Kidney epithelial cell (primary cell): ENCODE data around the gene PDK4. TPM values are rescaled to one million over a fixed set of nuclear protein-coding genes. Genes with fewer than 3 reads are reported as not detected.

ENCODE experiments used
- DNase-seq: peaks from one replicate; pipeline ENCODE4 v3.0.0-alpha.2; 2010; ENCODE audit warnings: low read depth
- H3K27me3 ChIP-seq: 2 replicates; pipeline ENCODE4 v1.6.0; 2011; ENCODE audit warnings: low read length; ENCODE audit not compliant: control insufficient read depth, insufficient read depth
- H3K36me3 ChIP-seq: 2 replicates; pipeline ENCODE4 v1.5.1; 2011; ENCODE audit warnings: low read length; ENCODE audit not compliant: control insufficient read depth, insufficient read depth
- H3K4me3 ChIP-seq: 2 replicates; pipeline ENCODE4 v1.5.1; 2011; ENCODE audit warnings: low read depth, mild to moderate bottlenecking, control low read depth, low read length
- CTCF ChIP-seq: IDR thresholded peaks from 2 replicates; pipeline ENCODE4 v1.5.1; 2011; ENCODE audit warnings: mild to moderate bottlenecking, moderate library complexity, low read length, control low read depth, inconsistent platforms; ENCODE audit not compliant: insufficient read depth, poor library complexity, severe bottlenecking
- total RNA-seq: library from RNA; depleted of rRNA; stranded (reverse); fragments of >200 nt; gene quantifications from 2 replicates; pipeline ENCODE4 v1.2.3, GENCODE V29; 2015

The PDK4 gene
- 0.42 and 0.48 TPM in 2 replicates for total RNA-seq

DNA sequence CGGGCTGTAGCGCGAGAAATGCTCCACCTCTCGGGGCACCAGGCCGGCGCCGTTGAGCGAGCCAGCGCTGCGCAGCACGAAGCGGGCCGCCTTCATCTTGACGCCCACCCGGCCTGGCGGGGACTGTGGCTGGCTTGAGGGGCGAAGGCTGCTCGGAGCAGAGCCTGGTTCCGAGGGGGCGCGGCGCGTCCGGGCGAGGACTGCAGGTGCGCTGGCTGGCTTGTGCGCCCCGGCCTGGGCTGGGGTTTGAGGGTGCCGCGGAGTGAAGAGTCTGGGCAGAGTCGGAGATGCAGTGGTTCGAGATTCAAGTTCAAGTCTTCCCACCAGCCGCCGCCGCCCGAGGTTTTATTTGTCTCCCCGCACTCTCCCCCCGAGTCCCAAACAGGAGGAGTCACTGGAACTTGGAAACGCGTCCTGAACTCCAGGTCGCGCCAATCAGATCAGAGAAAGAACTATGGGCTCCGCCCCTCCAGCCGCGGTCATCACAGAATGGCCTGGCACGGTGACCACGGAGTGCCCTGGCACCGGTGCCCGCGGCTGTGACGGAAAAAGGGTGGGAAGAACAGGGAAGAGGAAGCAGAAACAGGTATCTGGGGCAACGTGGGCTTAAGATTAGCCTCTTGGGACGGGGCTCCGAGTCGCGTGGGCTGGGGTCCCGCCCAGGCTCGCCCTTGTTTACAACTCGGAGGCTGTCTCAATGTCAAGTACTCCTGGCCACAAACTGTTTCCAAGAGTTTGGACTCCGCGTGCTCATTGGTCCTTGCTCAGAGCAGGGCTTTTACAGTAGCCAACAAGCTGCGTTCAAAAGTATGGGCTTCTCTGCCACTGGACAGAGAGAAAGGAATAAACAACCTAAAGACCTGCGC, at the start of gene PDK4:
PDK4 (minus strand) TSS at position 319 of the 866 bp plus-strand sequence; CDS start at position 96, 223 bp downstream.
- Histone ChIP-seq H3K36me3 (no peaks in the 10 kb centered on the region), H3K27me3 (no peaks in the 10 kb centered on the region), H3K4me3 (peak within 1 kb of the TSS; percentile 47)
- no peak for DNase-seq
- no peak for TF ChIP-seq CTCF

DNA sequence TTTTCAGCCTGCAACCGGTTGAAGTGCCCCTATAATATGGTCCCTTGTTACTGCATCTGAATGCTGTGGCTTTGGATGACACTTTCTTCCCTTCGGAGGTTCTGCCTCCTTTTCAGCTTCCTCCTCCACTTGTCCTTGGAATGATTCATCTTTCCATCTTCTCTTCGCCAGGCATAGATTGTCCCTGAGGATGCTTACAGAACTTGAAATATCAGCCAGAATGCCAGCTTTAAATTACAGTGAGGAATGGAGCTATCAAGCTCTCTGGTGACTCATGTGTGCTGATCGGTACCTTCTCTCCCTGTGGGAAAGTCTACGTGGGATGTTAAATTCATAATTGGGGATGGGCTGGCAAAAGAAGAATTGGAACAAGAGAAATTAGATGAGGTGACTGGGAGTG, 45.9 kb upstream of the PDK4 start:
- Histone ChIP-seq H3K27me3 (no peaks in the 10 kb centered on the region), H3K36me3 (no peaks in the 10 kb centered on the region), H3K4me3 (no peak overlapping the region)
- no peak for TF ChIP-seq CTCF
- DNase-seq, result no peak

DNA sequence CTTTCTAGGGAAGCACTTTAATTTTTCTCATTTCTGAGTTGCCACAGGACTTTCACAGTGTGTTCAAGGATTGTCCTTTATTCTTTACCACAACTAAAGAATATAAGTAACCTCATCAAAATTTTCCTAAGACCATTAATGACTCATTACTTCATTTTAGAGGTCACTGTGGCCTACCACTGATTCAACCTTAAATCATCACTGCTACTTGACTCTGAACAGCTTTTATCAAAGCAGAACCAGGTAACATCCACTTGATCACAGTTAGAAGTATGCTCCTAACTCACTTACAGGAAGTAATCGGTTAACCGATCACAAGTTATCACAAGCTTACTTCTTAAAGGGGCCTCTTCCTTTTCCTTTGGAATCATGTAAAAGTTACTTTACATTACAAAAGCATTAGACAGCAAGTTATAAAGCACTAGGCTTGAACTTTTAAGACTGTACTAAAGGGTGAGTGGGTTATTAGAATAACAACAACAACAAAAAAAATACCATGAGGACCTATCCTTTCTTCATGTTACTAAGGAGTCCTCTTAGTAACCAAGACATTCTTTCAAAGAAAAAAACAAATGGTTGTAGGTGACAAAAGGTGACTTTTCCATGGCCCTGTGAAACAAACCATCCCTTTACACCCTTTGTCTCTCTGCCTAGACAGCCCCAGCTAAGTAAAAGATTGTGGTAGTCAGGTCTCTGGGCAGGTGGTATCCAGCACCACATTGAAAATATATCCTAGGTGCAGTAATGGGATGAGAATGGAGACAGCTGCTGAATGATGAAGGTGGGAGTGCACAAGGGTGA, 40.0 kb upstream of the PDK4 start:
- no peaks in the 10 kb centered on the region for H3K36me3 ChIP-seq
- no peaks in the 10 kb centered on the region for H3K27me3 ChIP-seq
- no peak for TF ChIP-seq CTCF
- H3K4me3 ChIP-seq, result no peak overlapping the region
- peak; percentile 9 for DNase-seq

- no peak overlapping the region for H3K4me3 ChIP-seq
- no peak for TF ChIP-seq CTCF
- no peaks in the 10 kb centered on the region for H3K27me3 ChIP-seq
- no peak for DNase-seq
- no peaks in the 10 kb centered on the region for H3K36me3 ChIP-seq
These were observed 36.3 kb upstream of the PDK4 start for GRCh38 chr7:95632609-95633008.

DNA sequence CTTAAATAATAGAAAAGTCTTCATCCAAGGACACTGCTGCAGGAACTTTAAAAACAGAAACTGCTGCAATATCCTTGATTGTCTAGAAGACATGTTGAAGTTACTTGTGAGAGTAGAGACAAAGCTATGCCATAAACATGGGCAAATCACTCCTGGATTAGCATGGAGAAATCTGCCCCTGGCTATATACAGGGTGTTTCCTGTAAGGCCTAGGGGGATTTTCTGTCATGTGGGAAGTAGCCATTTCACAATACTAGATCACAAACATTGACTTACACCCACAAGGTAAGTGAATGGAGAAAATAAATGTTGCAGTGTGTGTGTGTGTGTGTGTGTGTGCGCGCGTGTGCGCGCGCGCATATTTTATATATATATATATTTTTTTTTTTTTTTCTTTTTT, 35.2 kb upstream of the PDK4 start:
- Histone ChIP-seq H3K4me3 (no peak overlapping the region), H3K36me3 (no peaks in the 10 kb centered on the region), H3K27me3 (no peaks in the 10 kb centered on the region)
- no peak for DNase-seq
- no peak for TF ChIP-seq CTCF
